Panc1 (cell line): Measurements from ENCODE around the gene TMEM271. TPM values are rescaled to one million over a fixed set of nuclear protein-coding genes. Genes with fewer than 3 reads are reported as not detected.
"Not testable (repeated sequence)": the region's sequence is repeated elsewhere in the genome, so short reads cannot be mapped to it uniquely, and the experiment has no call there.

Experiments used
- ATAC-seq: fragments of 200-7000 bp; cut with Tn5 transposase; 2 replicates; pipeline ENCODE4 v1.9.1; 2020; ENCODE audit warnings: mild to moderate bottlenecking, moderate library complexity
- BruUV-seq: library from RNA; stranded (reverse); fragments of 400-500 nt; replicated peaks from 2 replicates; lab custom pipeline; 2021; lab: Mats Ljungman, UMichigan
- CTCF ChIA-PET: fragments of 300-600 bp; sonication (Branson Sonifier 250); formaldehyde crosslinking; loops from one replicate; lab custom pipeline; 2022; ENCODE audit warnings: antibody characterized with exemption; lab: Charles Lee
- POLR2A ChIA-PET: fragments of 300-600 bp; sonication (Branson Sonifier 250); formaldehyde crosslinking; loops from one replicate; lab custom pipeline; 2022; ENCODE audit warnings: antibody characterized with exemption; lab: Charles Lee
- DNase-seq: peaks from one replicate; pipeline ENCODE4 v3.0.0-alpha.2; 2010; ENCODE audit warnings: low read depth, low spot score
- H3K27ac ChIP-seq: 2 replicates; pipeline ENCODE4 v1.5.1; 2011; ENCODE audit warnings: mild to moderate bottlenecking, low read length, inconsistent platforms
- H3K27me3 ChIP-seq: fragments of 200-500 bp; sonication (Bioruptor generic); 2 replicates; pipeline ENCODE4 v1.6.0; 2014; ENCODE audit warnings: low read length, inconsistent platforms; ENCODE audit not compliant: control insufficient read depth, insufficient read depth
- H3K36me3 ChIP-seq: fragments of 200-500 bp; sonication (Bioruptor generic); 2 replicates; pipeline ENCODE4 v1.5.1; 2014; ENCODE audit warnings: inconsistent platforms, mild to moderate bottlenecking, low read length, moderate library complexity; ENCODE audit not compliant: control insufficient read depth, insufficient read depth
- H3K4me1 ChIP-seq: 2 replicates; pipeline ENCODE4 v1.5.1; 2011; ENCODE audit warnings: inconsistent platforms, mild to moderate bottlenecking, low read length, moderate library complexity; ENCODE audit not compliant: control insufficient read depth, insufficient read depth
- H3K4me3 ChIP-seq, 2 experiments: 2 replicates each; pipeline ENCODE4 v1.5.1; 2011 to 2012; ENCODE audit warnings: low read depth in 2 of 2, low read length in 2 of 2, mild to moderate bottlenecking in 2 of 2, inconsistent platforms in 1 of 2, moderate library complexity in 1 of 2
- H3K9me3 ChIP-seq: fragments of 200-500 bp; sonication (Bioruptor generic); 2 replicates; pipeline ENCODE4 v1.5.1; 2014; ENCODE audit warnings: low read depth, mild to moderate bottlenecking, inconsistent platforms, low read length, moderate library complexity; ENCODE audit not compliant: control insufficient read depth, insufficient read depth
- CTCF ChIP-seq: fragments of 450-650 bp; IDR thresholded peaks from 2 replicates; pipeline ENCODE4 v1.5.1; 2017; ENCODE audit warnings: mild to moderate bottlenecking
- POLR2AphosphoS5 ChIP-seq: IDR thresholded peaks from 2 replicates; pipeline ENCODE4 v1.6.1; 2012; ENCODE audit warnings: mild to moderate bottlenecking, low read depth, low read length, moderate library complexity
- REST ChIP-seq, 2 experiments: IDR thresholded peaks; 2 replicates each; pipeline ENCODE4 v1.6.1; 2011 to 2012; ENCODE audit warnings: low read depth in 2 of 2, control low read depth in 1 of 2, low read length in 1 of 2, mild to moderate bottlenecking in 1 of 2, moderate library complexity in 1 of 2; ENCODE audit not compliant: insufficient read depth in 1 of 2
- SIN3A ChIP-seq: IDR thresholded peaks from 2 replicates; pipeline ENCODE4 v1.6.1; 2012; ENCODE audit warnings: low read depth, mild to moderate bottlenecking, low read length, moderate library complexity, borderline replicate concordance; ENCODE audit not compliant: insufficient read depth
- TCF7L2 ChIP-seq: IDR thresholded peaks from 2 replicates; pipeline ENCODE4 v1.6.1; 2011; ENCODE audit warnings: mild to moderate bottlenecking, low read depth, low read length, inconsistent platforms
- in situ Hi-C: cut with HindIII; loops from 2 replicates; pipeline ENCODE4 v1.10.0; 2016; ENCODE audit warnings: low sequenced_read_pairs, low pct_unique_long_range_greater_than_20kb
- intact Hi-C: fragments of 100-400 bp; cut with micrococcal nuclease; formaldehyde crosslinking; loops from one replicate; pipeline ENCODE4 v1.10.0; 2022; ENCODE audit not compliant: unreplicated experiment
- total RNA-seq: library from RNA; stranded (reverse); gene quantifications from one replicate; pipeline ENCODE4 v1.2.1, GENCODE V29; 2021; ENCODE audit not compliant: unreplicated experiment

The TMEM271 gene
- total RNA-seq, 1 experiment from 2014 or later, result not detected

GRCh38 chr4:566035-566434, 10.1 kb downstream of the TMEM271 start:
- Histone ChIP-seq H3K36me3 (no peaks in the 10 kb centered on the region), H3K4me1 (no peaks in the 10 kb centered on the region), H3K9me3 (no peaks in the 10 kb centered on the region), H3K27me3 (no peaks in the 10 kb centered on the region), H3K4me3 (no peak overlapping the region), H3K27ac (no peak overlapping the region)
- TF ChIP-seq CTCF (no peak), TCF7L2 (no peak), POLR2AphosphoS5 (no peak), REST (IDR thresholded peaks at IDR 0.05; ENCODE audit: insufficient read depth in 1 of 2, low read depth in 2 of 2, low read length in 1 of 2) (no peak), SIN3A (no peak)
- no TSS peak for BruUV-seq
- intact Hi-C loops (no loop called here), in situ Hi-C loops (no loop called here)
- DNase-seq (no peak), ATAC-seq (no peak)
- POLR2A ChIA-PET, result no interaction called here
- CTCF ChIA-PET, result no interaction called here

DNA sequence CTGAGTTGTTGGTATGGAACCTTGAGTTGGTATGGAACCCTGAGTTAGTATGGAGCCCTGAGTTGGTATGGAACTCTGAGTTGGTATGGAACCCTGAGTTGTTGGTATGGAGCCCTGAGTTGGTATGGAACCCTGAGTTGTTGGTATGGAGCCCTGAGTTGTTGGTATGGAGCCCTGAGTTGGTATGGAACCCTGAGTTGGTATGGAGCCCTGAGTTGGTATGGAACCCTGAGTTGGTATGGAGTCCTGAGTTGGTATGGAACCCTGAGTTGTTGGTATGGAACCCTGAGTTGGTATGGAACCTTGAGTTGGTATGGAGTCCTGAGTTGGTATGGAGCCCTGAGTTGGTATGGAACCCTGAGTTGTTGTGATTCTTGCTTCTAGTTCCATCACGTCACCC, 10.5 kb downstream of the TMEM271 start:
- BruUV-seq, ATAC-seq, CTCF ChIA-PET, H3K9me3 ChIP-seq, intact Hi-C loops, H3K27me3 ChIP-seq, H3K36me3 ChIP-seq, in situ Hi-C loops, POLR2A ChIA-PET, H3K27ac ChIP-seq, DNase-seq, H3K4me3 ChIP-seq, H3K4me1 ChIP-seq: not testable (repeated sequence)

DNA sequence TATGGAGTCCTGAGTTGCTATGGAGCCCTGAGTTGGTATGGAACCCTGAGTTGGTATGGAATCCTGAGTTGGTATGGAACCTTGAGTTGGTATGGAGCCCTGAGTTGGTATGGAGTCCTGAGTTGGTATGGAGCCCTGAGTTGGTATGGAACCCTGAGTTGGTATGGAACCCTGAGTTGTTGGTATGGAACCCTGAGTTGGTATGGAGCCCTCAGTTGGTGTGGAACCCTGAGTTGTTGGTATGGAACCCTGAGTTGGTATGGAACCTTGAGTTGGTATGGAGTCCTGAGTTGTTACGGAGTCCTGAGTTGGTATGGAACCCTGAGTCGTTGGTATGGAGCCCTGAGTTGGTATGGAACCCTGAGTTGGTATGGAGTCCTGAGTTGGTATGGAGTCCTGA, 13.6 kb downstream of the TMEM271 start:
- H3K27me3 ChIP-seq, H3K4me3 ChIP-seq, ATAC-seq, POLR2A ChIA-PET, H3K4me1 ChIP-seq, intact Hi-C loops, CTCF ChIA-PET, H3K36me3 ChIP-seq, in situ Hi-C loops, BruUV-seq, H3K9me3 ChIP-seq, DNase-seq, H3K27ac ChIP-seq: not testable (repeated sequence)
